Stimulated activated CD4-positive, alpha-beta T cell treated with anti-CD3 and anti-CD28 coated beads, Interleukin-4, amount 100 ng/mL, for 24 hours (primary cell): ENCODE results near the gene PPM1H.

Source experiments
- DNase-seq: peaks from one replicate; pipeline ENCODE4 v3.0.0-alpha.2; 2020

The PPM1H gene

GRCh38 chr12:62629971-62630739 is 304.8 kb downstream of the PPM1H start:
- no peak for DNase-seq

- DNase-seq = no peak
Observed at GRCh38 chr12:62629413-62629812, 305.5 kb downstream of the PPM1H start.

- no peak for DNase-seq
Observed at GRCh38 chr12:62627181-62627580, 307.8 kb downstream of the PPM1H start.

- no peak for DNase-seq
Observed at GRCh38 chr12:62625228-62625627, 309.7 kb downstream of the PPM1H start.

GRCh38 chr12:62622177-62622576 is 312.8 kb downstream of the PPM1H start:
- no peak for DNase-seq

GRCh38 chr12:62621101-62621638 is 313.8 kb downstream of the PPM1H start:
- DNase-seq = no peak

GRCh38 chr12:62618930-62619329 is 316.0 kb downstream of the PPM1H start:
- DNase-seq = no peak

- no peak for DNase-seq
Observed at GRCh38 chr12:62618319-62618718, 316.6 kb downstream of the PPM1H start.

GRCh38 chr12:62613081-62613480 is 321.9 kb downstream of the PPM1H start:
- DNase-seq = no peak

- DNase-seq = no peak
Observed at GRCh38 chr12:62606654-62607053, 328.3 kb downstream of the PPM1H start.

- DNase-seq = no peak
Observed at GRCh38 chr12:62605981-62606380, 329.0 kb downstream of the PPM1H start.

- DNase-seq = no peak
Observed at GRCh38 chr12:62604871-62605270, 330.1 kb downstream of the PPM1H start.

- DNase-seq = no peak
Observed at GRCh38 chr12:62604373-62604772, 330.6 kb downstream of the PPM1H start.

- DNase-seq = no peak
Observed at GRCh38 chr12:62603811-62604098, 331.2 kb downstream of the PPM1H start.

GRCh38 chr12:62603061-62603810 is 331.7 kb downstream of the PPM1H start:
- DNase-seq = peak; percentile 79

- DNase-seq = peak; percentile 87
Observed at GRCh38 chr12:62602255-62603060, 332.5 kb downstream of the PPM1H start.

GRCh38 chr12:62601765-62602164 is 333.2 kb downstream of the PPM1H start:
- DNase-seq = no peak

- DNase-seq = no peak
Observed at GRCh38 chr12:62599854-62600437, 335.0 kb downstream of the PPM1H start.

- DNase-seq = no peak
Observed at GRCh38 chr12:62598846-62599245, 336.1 kb downstream of the PPM1H start.

GRCh38 chr12:62597253-62597652 is 337.7 kb downstream of the PPM1H start:
- no peak for DNase-seq
